ENCODE results near the gene CLIC5.

DNA sequence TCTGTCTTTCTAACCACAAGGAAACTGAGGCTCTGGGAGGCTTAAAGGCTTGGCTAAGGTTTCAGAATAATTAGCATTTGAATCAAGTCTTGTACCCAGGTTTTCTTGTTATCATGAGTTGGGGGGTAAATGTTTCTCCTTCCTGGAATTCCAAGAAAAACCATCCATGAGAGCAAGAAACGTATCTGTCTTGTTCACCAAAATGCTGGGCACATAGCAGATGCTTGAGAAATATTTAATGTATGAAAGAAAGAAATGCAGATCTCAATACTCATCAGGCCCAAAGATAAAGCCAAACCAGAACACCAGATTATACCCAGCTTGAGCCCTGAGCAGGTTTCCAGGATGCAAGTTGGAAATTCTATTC lies 164.6 kb downstream of the CLIC5 start:
- TF ChIP-seq, protein P1, sequence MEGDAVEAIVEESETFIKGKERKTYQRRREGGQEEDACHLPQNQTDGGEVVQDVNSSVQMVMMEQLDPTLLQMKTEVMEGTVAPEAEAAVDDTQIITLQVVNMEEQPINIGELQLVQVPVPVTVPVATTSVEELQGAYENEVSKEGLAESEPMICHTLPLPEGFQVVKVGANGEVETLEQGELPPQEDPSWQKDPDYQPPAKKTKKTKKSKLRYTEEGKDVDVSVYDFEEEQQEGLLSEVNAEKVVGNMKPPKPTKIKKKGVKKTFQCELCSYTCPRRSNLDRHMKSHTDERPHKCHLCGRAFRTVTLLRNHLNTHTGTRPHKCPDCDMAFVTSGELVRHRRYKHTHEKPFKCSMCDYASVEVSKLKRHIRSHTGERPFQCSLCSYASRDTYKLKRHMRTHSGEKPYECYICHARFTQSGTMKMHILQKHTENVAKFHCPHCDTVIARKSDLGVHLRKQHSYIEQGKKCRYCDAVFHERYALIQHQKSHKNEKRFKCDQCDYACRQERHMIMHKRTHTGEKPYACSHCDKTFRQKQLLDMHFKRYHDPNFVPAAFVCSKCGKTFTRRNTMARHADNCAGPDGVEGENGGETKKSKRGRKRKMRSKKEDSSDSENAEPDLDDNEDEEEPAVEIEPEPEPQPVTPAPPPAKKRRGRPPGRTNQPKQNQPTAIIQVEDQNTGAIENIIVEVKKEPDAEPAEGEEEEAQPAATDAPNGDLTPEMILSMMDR (IDR thresholded peaks at IDR 0.05): no peak
- no peak for TF ChIP-seq POLR2A (IDR thresholded peaks at IDR 0.05)
- TF ChIP-seq EP300 (IDR thresholded peaks at IDR 0.05): no peak

All from suprapubic skin (tissue), 3 donors.